GM23338 (cell line): Measurements from ENCODE around the gene DNAH6. TPM values are rescaled to one million over a fixed set of nuclear protein-coding genes. Genes with fewer than 3 reads are reported as not detected.

Experiments
- ATAC-seq: fragments of 200-7000 bp; cut with Tn5 transposase; 3 replicates; pipeline ENCODE4 v1.9.1; 2020
- DNase-seq: peaks from one replicate; pipeline ENCODE4 v3.0.0-alpha.2; 2015; ENCODE audit warnings: low spot score
- H2AFZ ChIP-seq: fragments of 200-600 bp; sonication (generic); 2 replicates; pipeline ENCODE4 v1.8.0; 2016; ENCODE audit warnings: antibody characterized with exemption, mild to moderate bottlenecking, moderate library complexity
- H3F3A ChIP-seq: fragments of 200-600 bp; sonication (generic); replicated peaks from 2 replicates; pipeline ENCODE4 v1.8.0; 2017; ENCODE audit warnings: antibody characterized with exemption, mixed run types, low read depth
- H3K27ac ChIP-seq: fragments of 200-600 bp; sonication (generic); 2 replicates; pipeline ENCODE4 v1.6.1; 2016; ENCODE audit warnings: low read depth
- H3K27me3 ChIP-seq: fragments of 200-600 bp; sonication (generic); 2 replicates; pipeline ENCODE4 v1.8.0; 2016; ENCODE audit warnings: mild to moderate bottlenecking, mixed run types, moderate library complexity; ENCODE audit not compliant: insufficient read depth
- H3K36me3 ChIP-seq: fragments of 200-600 bp; sonication (generic); 2 replicates; pipeline ENCODE4 v1.8.0; 2016; ENCODE audit warnings: mild to moderate bottlenecking; ENCODE audit not compliant: insufficient read depth
- H3K4me1 ChIP-seq: fragments of 200-600 bp; sonication (generic); 2 replicates; pipeline ENCODE4 v1.8.0; 2016; ENCODE audit warnings: mild to moderate bottlenecking, moderate library complexity; ENCODE audit not compliant: insufficient read depth
- H3K4me2 ChIP-seq: fragments of 200-600 bp; sonication (generic); 2 replicates; pipeline ENCODE4 v1.7.1; 2017; ENCODE audit warnings: mixed run types
- H3K4me3 ChIP-seq: fragments of 200-600 bp; sonication (generic); 2 replicates; pipeline ENCODE4 v1.6.1; 2016; ENCODE audit warnings: mixed run types
- H3K79me2 ChIP-seq: fragments of 200-600 bp; sonication (generic); replicated peaks from 2 replicates; pipeline ENCODE4 v1.8.0; 2017; ENCODE audit warnings: mild to moderate bottlenecking; ENCODE audit not compliant: insufficient read depth
- H3K9me2 ChIP-seq: fragments of 200-600 bp; sonication (generic); 2 replicates; pipeline ENCODE4 v1.8.0; 2017; ENCODE audit not compliant: insufficient read depth
- H4K20me1 ChIP-seq: fragments of 200-600 bp; sonication (generic); replicated peaks from 2 replicates; pipeline ENCODE4 v1.8.0; 2017; ENCODE audit warnings: mild to moderate bottlenecking; ENCODE audit not compliant: insufficient read depth
- H3K27ac Mint-ChIP-seq: 2 replicates; pipeline ENCODE4 v1.8.0; 2020; ENCODE audit warnings: inconsistent platforms, mild to moderate bottlenecking, moderate library complexity, mixed read lengths
- H3K27me3 Mint-ChIP-seq: 3 replicates; pipeline ENCODE4 v1.8.0; 2022; ENCODE audit warnings: low read depth, mild to moderate bottlenecking, moderate library complexity, mixed read lengths, inconsistent platforms; ENCODE audit not compliant: insufficient read depth, poor library complexity
- H3K36me3 Mint-ChIP-seq: 3 replicates; pipeline ENCODE4 v1.8.0; 2021; ENCODE audit warnings: low read depth, mild to moderate bottlenecking, inconsistent platforms, moderate library complexity, mixed read lengths
- H3K4me1 Mint-ChIP-seq: 3 replicates; pipeline ENCODE4 v1.8.0; 2020; ENCODE audit warnings: mild to moderate bottlenecking, inconsistent platforms, mixed read lengths
- H3K4me3 Mint-ChIP-seq: 3 replicates; pipeline ENCODE4 v1.8.0; 2021; ENCODE audit warnings: moderate library complexity, mild to moderate bottlenecking, inconsistent platforms, mixed read lengths
- H3K9me3 Mint-ChIP-seq: 3 replicates; pipeline ENCODE4 v1.8.0; 2020; ENCODE audit warnings: moderate library complexity, mild to moderate bottlenecking, inconsistent platforms, mixed read lengths
- CREB1 ChIP-seq: fragments of 250-450 bp; sonication (Bioruptor Pico); IDR thresholded peaks from 2 replicates; pipeline ENCODE4 v1.5.0; 2020; ENCODE audit warnings: low read depth, mild to moderate bottlenecking, moderate library complexity
- CTCF ChIP-seq, 2 experiments: fragments of 200-600 bp in 1 of 2; sonication (generic) in 1 of 2; conservative IDR thresholded peaks; 2 replicates each; pipeline versions ENCODE4 v1.5.1 to v1.6.1; 2016 to 2017; ENCODE audit warnings: antibody characterized with exemption in 2 of 2, low read depth in 2 of 2, mild to moderate bottlenecking in 2 of 2, moderate library complexity in 1 of 2
- ETS1 ChIP-seq: IDR thresholded peaks from 2 replicates; pipeline ENCODE4 v1.6.1; 2016; ENCODE audit warnings: antibody characterized with exemption
- EZH2 ChIP-seq: fragments of 200-600 bp; sonication (generic); IDR thresholded peaks from one replicate; pipeline ENCODE4 v1.8.0; 2017; ENCODE audit warnings: antibody characterized with exemption, mild to moderate bottlenecking, low read depth; ENCODE audit not compliant: unreplicated experiment
- JUNB ChIP-seq: IDR thresholded peaks from one replicate; pipeline ENCODE4 v1.6.1; 2016; ENCODE audit warnings: antibody characterized with exemption; ENCODE audit not compliant: unreplicated experiment
- STAT1 ChIP-seq: IDR thresholded peaks from one replicate; pipeline ENCODE4 v1.6.1; 2016; ENCODE audit warnings: antibody characterized with exemption; ENCODE audit not compliant: unreplicated experiment
- ZNF114 ChIP-seq: fragments of 250-450 bp; sonication (Bioruptor Pico); IDR thresholded peaks from 2 replicates; pipeline ENCODE4 v1.5.0; 2020; ENCODE audit warnings: mild to moderate bottlenecking, moderate library complexity
- polyA plus RNA-seq: library from polyadenylated mRNA; unstranded; fragments of >200 nt; fragmentation: Nextera tagmentation; extraction: Ambion mirVana; gene quantifications from 2 replicates; pipeline ENCODE4 v1.2.1, GENCODE V29; 2016
- total RNA-seq: library from RNA; depleted of rRNA; stranded (reverse); fragments of >200 nt; shearing (Covaris generic); gene quantifications from 2 replicates; pipeline ENCODE4 v1.2.3, GENCODE V29; 2014
- TF ChIP-seq, protein P1 (sequence below): fragments of 250-450 bp; sonication (Bioruptor Pico); IDR thresholded peaks from 2 replicates; pipeline ENCODE4 v1.5.0; 2020; ENCODE audit warnings: mild to moderate bottlenecking, moderate library complexity

DNAH6 gene
- total and polyA plus RNA-seq, 2 experiments from 2014 or later, result 0.27 to 0.31 TPM

- Histone ChIP-seq H3K36me3 (no peaks in the 10 kb centered on the region), H3K9me2 (no peaks in the 10 kb centered on the region), H2AFZ (no peak overlapping the region), H4K20me1 (no peaks in the 10 kb centered on the region), H3K4me2 (no peak overlapping the region), H3K4me3 (no peak overlapping the region), H3K79me2 (no peaks in the 10 kb centered on the region), H3K27me3 (no peaks in the 10 kb centered on the region), H3K27ac (no peak overlapping the region), H3K4me1 (no peaks in the 10 kb centered on the region), H3F3A (no peaks in the 10 kb centered on the region)
- no peak for TF ChIP-seq JUNB
- TF ChIP-seq ZNF114 (CRISPR knock-in tag), result no peak
- TF ChIP-seq, protein P1, sequence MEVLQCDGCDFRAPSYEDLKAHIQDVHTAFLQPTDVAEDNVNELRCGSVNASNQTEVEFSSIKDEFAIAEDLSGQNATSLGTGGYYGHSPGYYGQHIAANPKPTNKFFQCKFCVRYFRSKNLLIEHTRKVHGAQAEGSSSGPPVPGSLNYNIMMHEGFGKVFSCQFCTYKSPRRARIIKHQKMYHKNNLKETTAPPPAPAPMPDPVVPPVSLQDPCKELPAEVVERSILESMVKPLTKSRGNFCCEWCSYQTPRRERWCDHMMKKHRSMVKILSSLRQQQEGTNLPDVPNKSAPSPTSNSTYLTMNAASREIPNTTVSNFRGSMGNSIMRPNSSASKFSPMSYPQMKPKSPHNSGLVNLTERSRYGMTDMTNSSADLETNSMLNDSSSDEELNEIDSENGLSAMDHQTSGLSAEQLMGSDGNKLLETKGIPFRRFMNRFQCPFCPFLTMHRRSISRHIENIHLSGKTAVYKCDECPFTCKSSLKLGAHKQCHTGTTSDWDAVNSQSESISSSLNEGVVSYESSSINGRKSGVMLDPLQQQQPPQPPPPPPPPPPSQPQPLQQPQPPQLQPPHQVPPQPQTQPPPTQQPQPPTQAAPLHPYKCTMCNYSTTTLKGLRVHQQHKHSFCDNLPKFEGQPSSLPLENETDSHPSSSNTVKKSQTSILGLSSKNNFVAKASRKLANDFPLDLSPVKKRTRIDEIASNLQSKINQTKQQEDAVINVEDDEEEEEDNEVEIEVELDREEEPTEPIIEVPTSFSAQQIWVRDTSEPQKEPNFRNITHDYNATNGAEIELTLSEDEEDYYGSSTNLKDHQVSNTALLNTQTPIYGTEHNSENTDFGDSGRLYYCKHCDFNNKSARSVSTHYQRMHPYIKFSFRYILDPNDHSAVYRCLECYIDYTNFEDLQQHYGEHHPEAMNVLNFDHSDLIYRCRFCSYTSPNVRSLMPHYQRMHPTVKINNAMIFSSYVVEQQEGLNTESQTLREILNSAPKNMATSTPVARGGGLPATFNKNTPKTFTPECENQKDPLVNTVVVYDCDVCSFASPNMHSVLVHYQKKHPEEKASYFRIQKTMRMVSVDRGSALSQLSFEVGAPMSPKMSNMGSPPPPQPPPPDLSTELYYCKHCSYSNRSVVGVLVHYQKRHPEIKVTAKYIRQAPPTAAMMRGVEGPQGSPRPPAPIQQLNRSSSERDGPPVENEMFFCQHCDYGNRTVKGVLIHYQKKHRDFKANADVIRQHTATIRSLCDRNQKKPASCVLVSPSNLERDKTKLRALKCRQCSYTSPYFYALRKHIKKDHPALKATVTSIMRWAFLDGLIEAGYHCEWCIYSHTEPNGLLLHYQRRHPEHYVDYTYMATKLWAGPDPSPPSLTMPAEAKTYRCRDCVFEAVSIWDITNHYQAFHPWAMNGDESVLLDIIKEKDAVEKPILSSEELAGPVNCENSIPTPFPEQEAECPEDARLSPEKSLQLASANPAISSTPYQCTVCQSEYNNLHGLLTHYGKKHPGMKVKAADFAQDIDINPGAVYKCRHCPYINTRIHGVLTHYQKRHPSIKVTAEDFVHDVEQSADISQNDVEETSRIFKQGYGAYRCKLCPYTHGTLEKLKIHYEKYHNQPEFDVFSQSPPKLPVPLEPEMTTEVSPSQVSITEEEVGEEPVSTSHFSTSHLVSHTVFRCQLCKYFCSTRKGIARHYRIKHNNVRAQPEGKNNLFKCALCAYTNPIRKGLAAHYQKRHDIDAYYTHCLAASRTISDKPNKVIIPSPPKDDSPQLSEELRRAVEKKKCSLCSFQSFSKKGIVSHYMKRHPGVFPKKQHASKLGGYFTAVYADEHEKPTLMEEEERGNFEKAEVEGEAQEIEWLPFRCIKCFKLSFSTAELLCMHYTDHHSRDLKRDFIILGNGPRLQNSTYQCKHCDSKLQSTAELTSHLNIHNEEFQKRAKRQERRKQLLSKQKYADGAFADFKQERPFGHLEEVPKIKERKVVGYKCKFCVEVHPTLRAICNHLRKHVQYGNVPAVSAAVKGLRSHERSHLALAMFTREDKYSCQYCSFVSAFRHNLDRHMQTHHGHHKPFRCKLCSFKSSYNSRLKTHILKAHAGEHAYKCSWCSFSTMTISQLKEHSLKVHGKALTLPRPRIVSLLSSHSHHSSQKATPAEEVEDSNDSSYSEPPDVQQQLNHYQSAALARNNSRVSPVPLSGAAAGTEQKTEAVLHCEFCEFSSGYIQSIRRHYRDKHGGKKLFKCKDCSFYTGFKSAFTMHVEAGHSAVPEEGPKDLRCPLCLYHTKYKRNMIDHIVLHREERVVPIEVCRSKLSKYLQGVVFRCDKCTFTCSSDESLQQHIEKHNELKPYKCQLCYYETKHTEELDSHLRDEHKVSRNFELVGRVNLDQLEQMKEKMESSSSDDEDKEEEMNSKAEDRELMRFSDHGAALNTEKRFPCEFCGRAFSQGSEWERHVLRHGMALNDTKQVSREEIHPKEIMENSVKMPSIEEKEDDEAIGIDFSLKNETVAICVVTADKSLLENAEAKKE (CRISPR knock-in tag), result no peak
- no peak for TF ChIP-seq CTCF (conservative IDR thresholded peaks at IDR 0.05; ENCODE audit: low read depth in 2 of 2)
- no peak for TF ChIP-seq CREB1
- no peak for TF ChIP-seq EZH2
- TF ChIP-seq STAT1, result no peak
- no peak for TF ChIP-seq ETS1
- ATAC-seq (no peak), DNase-seq (no peak)
- no peak overlapping the region for H3K27ac Mint-ChIP-seq
- peaks cover 3% of the 10 kb centered on the region; the same call in 2 of the 3 replicates for H3K36me3 Mint-ChIP-seq
- no peaks in the 10 kb centered on the region for H3K27me3 Mint-ChIP-seq
- H3K4me3 Mint-ChIP-seq, result no peak overlapping the region
- H3K4me1 Mint-ChIP-seq, result no peaks in the 10 kb centered on the region
- H3K9me3 Mint-ChIP-seq, result peaks cover 11% of the 10 kb centered on the region
Measured at GRCh38 chr2:84559838-84560237, 43.5 kb downstream of the DNAH6 start.
